Measurements from ENCODE around the gene THPO.

THPO gene

GRCh38 chr3:184361532-184361931 lies 16.5 kb downstream of the THPO start, which contains the start of the genes CLCN2 and POLR2H:
Gene CLCN2, minus strand, starts transcription at chr3:184361605. Its CDS starts 126 bp downstream, at chr3:184361479.
Gene POLR2H, plus strand, starts transcription at chr3:184361710. Its CDS starts 1,783 bp downstream, at chr3:184363493.
- no peaks in the 10 kb centered on the region for H3F3A ChIP-seq (ENCODE audit: control insufficient read depth, insufficient read depth)
- H3K4me2 ChIP-seq (ENCODE audit: low read length), result peak within 1 kb of the TSS; percentile 77
- peak within 1 kb of the TSS; percentile 67 for H3K27ac ChIP-seq (ENCODE audit: low read depth, low read length)
- H3K4me1 ChIP-seq (ENCODE audit: control insufficient read depth, low read length), result peaks cover 22% of the 10 kb centered on the region
- H3K9me3 ChIP-seq (ENCODE audit: control insufficient read depth, insufficient read depth, low read length), result no peaks in the 10 kb centered on the region
- H3K4me3 ChIP-seq (ENCODE audit: low read length), result peak within 1 kb of the TSS; percentile 76
- peaks cover 34% of the 10 kb centered on the region for H3K36me3 ChIP-seq (ENCODE audit: control insufficient read depth, low read length)
- peaks cover 34% of the 10 kb centered on the region for H3K79me2 ChIP-seq (ENCODE audit: control insufficient read depth, low read length)
- no peaks in the 10 kb centered on the region for H3K9me2 ChIP-seq (replicated peaks; ENCODE audit: control insufficient read depth, low read length)
- TF ChIP-seq CTCF (IDR thresholded peaks at IDR 0.05; ENCODE audit: low read depth, low read length, poor library complexity, severe bottlenecking) (no peak), EZH2phosphoT487 (IDR thresholded peaks at IDR 0.05; ENCODE audit: borderline replicate concordance, low read length) (no peak)
- peaks cover 6% of the 10 kb centered on the region; the same call in 1 of the 2 replicates for H4K20me1 ChIP-seq (ENCODE audit: control insufficient read depth, insufficient read depth, low read depth, low read length)
- H3K27me3 ChIP-seq (ENCODE audit: control insufficient read depth, low read length), result no peaks in the 10 kb centered on the region

GRCh38 chr3:184360929-184361531 lies 17.0 kb downstream of the THPO start:
- Histone ChIP-seq H3F3A (ENCODE audit: control insufficient read depth, insufficient read depth) (no peaks in the 10 kb centered on the region), H3K79me2 (ENCODE audit: control insufficient read depth, low read length) (peaks cover 34% of the 10 kb centered on the region), H3K4me3 (ENCODE audit: low read length) (peak overlapping the region; percentile 76), H3K9me3 (ENCODE audit: control insufficient read depth, insufficient read depth, low read length) (no peaks in the 10 kb centered on the region), H3K4me2 (ENCODE audit: low read length) (peak overlapping the region; percentile 77), H3K4me1 (ENCODE audit: control insufficient read depth, low read length) (peaks cover 22% of the 10 kb centered on the region), H3K27ac (ENCODE audit: low read depth, low read length) (no peak overlapping the region), H3K9me2 (replicated peaks; ENCODE audit: control insufficient read depth, low read length) (no peaks in the 10 kb centered on the region), H4K20me1 (ENCODE audit: control insufficient read depth, insufficient read depth, low read depth, low read length) (peaks cover 6% of the 10 kb centered on the region; the same call in 1 of the 2 replicates), H3K27me3 (ENCODE audit: control insufficient read depth, low read length) (no peaks in the 10 kb centered on the region), H3K36me3 (ENCODE audit: control insufficient read depth, low read length) (peaks cover 29% of the 10 kb centered on the region)
- TF ChIP-seq CTCF (IDR thresholded peaks at IDR 0.05; ENCODE audit: low read depth, low read length, poor library complexity, severe bottlenecking) (no peak), EZH2phosphoT487 (IDR thresholded peaks at IDR 0.05; ENCODE audit: borderline replicate concordance, low read length) (no peak)

- H3K9me3 ChIP-seq (ENCODE audit: control insufficient read depth, insufficient read depth, low read length), result no peaks in the 10 kb centered on the region
- TF ChIP-seq CTCF (IDR thresholded peaks at IDR 0.05; ENCODE audit: low read depth, low read length, poor library complexity, severe bottlenecking) (no peak), EZH2phosphoT487 (IDR thresholded peaks at IDR 0.05; ENCODE audit: borderline replicate concordance, low read length) (no peak)
- peaks cover 6% of the 10 kb centered on the region; the same call in 1 of the 2 replicates for H4K20me1 ChIP-seq (ENCODE audit: control insufficient read depth, insufficient read depth, low read depth, low read length)
- peak overlapping the region; percentile 76 for H3K4me3 ChIP-seq (ENCODE audit: low read length)
- no peaks in the 10 kb centered on the region for H3K27me3 ChIP-seq (ENCODE audit: control insufficient read depth, low read length)
- H3F3A ChIP-seq (ENCODE audit: control insufficient read depth, insufficient read depth), result no peaks in the 10 kb centered on the region
- peak overlapping the region; percentile 77 for H3K4me2 ChIP-seq (ENCODE audit: low read length)
- peaks cover 33% of the 10 kb centered on the region for H3K79me2 ChIP-seq (ENCODE audit: control insufficient read depth, low read length)
- no peaks in the 10 kb centered on the region for H3K9me2 ChIP-seq (replicated peaks; ENCODE audit: control insufficient read depth, low read length)
- peaks cover 25% of the 10 kb centered on the region for H3K36me3 ChIP-seq (ENCODE audit: control insufficient read depth, low read length)
- no peak overlapping the region for H3K27ac ChIP-seq (ENCODE audit: low read depth, low read length)
- H3K4me1 ChIP-seq (ENCODE audit: control insufficient read depth, low read length), result peaks cover 22% of the 10 kb centered on the region
Observed at GRCh38 chr3:184360070-184360928, 17.7 kb downstream of the THPO start.

Measured in DOHH2 (cell line).